ENCODE data around the gene HNRNPDL. TPM values are rescaled to one million over a fixed set of nuclear protein-coding genes. Genes with fewer than 3 reads are reported as not detected.

The HNRNPDL gene
- total RNA-seq, 6 experiments from 2014 or later: 207 to 297 (median 258) TPM

DNA sequence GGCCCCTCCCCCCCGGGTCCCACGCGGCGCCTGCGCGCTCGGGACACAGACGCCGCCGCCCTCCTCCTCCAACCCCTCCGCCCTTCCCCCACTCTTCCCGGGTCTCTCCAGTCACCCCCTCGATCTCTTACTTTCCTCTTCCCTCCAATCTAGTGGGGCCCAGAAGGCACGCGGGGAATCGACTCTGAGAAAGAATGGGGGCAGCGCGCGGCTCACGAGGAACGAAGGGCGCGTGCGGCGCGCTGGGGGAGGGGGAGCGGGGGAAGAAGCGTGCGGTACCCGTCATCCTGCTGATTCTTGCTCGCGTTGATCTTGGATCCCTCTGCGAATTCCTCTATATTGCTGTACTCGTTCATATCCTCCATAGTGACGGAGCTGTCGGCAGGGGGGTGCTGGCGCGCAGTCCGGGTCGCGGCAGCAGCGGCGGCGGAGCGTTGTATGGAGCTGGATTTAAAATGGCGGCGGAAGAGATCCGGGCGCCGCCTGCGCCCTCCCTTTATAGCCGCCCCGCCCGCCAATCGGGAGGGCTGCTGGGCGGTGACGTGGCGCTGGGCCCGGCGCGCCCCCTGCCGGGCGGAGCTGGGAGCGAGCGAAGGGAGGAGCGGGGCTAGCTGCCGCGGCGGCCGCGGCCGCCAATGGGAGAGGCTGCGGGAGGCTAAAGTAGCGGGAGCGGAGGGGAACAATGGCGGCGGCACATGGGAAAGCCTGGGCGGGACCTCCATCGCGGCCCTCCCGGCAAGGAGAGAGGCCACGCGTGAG, 1.1 kb downstream of the HNRNPDL start:
- TF ChIP-seq, protein P1, sequence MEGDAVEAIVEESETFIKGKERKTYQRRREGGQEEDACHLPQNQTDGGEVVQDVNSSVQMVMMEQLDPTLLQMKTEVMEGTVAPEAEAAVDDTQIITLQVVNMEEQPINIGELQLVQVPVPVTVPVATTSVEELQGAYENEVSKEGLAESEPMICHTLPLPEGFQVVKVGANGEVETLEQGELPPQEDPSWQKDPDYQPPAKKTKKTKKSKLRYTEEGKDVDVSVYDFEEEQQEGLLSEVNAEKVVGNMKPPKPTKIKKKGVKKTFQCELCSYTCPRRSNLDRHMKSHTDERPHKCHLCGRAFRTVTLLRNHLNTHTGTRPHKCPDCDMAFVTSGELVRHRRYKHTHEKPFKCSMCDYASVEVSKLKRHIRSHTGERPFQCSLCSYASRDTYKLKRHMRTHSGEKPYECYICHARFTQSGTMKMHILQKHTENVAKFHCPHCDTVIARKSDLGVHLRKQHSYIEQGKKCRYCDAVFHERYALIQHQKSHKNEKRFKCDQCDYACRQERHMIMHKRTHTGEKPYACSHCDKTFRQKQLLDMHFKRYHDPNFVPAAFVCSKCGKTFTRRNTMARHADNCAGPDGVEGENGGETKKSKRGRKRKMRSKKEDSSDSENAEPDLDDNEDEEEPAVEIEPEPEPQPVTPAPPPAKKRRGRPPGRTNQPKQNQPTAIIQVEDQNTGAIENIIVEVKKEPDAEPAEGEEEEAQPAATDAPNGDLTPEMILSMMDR (IDR thresholded peaks at IDR 0.05): peak; percentile 99
- H3K27ac Mint-ChIP-seq: peak overlapping the region; percentile 99
- H3K36me3 Mint-ChIP-seq (ENCODE audit: low read depth): peaks cover 53% of the 10 kb centered on the region

DNA sequence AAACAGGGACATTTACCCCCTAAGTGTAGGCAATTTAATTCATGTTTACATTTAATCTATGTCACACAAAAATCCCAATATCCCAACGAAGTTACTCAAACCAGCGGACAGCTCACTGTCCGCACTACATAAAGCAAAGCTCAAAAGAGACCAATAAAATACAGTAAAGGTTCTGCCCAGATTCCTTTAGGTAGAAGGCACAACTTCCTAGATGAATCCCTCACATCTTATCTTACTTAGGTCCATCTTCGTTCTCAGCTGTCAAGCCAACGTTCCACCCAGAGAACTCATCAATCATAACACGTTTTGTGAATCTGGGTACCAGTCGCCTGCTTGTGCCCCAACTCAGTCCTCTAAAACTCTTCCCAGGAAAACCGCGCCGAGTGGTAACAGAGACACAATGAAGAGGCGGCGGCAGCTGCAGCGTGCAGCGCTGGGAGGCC, 1.7 kb downstream of the HNRNPDL start:
- DNase-seq: no peak
- Mint-ChIP-seq H3K36me3 (ENCODE audit: low read depth) (peaks cover 59% of the 10 kb centered on the region), H3K4me1 (ENCODE audit: low read depth) (peaks cover 61% of the 10 kb centered on the region)

More for the DNA sequence above, 1.1 kb downstream of the HNRNPDL start:
- peaks cover 4% of the 10 kb centered on the region; the same call in 1 of the 2 replicates for H3K9me3 Mint-ChIP-seq
- peak overlapping the region; percentile 95 for H3K4me3 Mint-ChIP-seq
- DNase-seq: peak; percentile 85
- peaks cover 20% of the 10 kb centered on the region for H3K27me3 Mint-ChIP-seq (ENCODE audit: insufficient read depth)
- H3K4me1 Mint-ChIP-seq (ENCODE audit: low read depth): peaks cover 61% of the 10 kb centered on the region

DNA sequence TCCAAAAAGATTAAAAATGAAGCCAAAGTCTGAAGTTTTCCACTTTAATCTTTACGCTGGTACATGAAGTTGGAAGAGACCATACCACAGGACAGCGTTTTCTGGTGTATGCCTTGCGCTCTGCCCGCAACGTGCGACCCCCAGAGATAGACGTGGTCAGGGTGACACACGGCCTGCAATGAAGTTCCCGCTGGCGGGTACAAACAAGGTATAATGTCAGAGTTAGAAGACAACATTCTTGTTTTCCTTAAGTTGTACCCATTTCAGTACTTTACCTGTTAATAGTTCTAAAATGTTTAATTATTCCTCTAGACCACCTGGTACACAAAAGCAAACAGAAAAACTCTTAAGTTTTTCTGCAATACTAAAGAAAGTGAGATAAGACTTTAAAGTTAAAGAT, 4.8 kb downstream of the HNRNPDL start:
- H3K4me1 Mint-ChIP-seq (ENCODE audit: low read depth): peaks cover 49% of the 10 kb centered on the region
- peaks cover 10% of the 10 kb centered on the region for H3K9me3 Mint-ChIP-seq
- peak overlapping the region; percentile 21 for H3K27ac Mint-ChIP-seq
- peaks cover 74% of the 10 kb centered on the region for H3K36me3 Mint-ChIP-seq (ENCODE audit: low read depth)
- no peak for DNase-seq
- TF ChIP-seq, protein P1 (IDR thresholded peaks at IDR 0.05): no peak
- peaks cover 24% of the 10 kb centered on the region for H3K27me3 Mint-ChIP-seq (ENCODE audit: insufficient read depth)
- H3K4me3 Mint-ChIP-seq: peak overlapping the region; percentile 95

More for the DNA sequence above, 1.7 kb downstream of the HNRNPDL start:
- H3K27ac Mint-ChIP-seq: peak overlapping the region; percentile 99
- TF ChIP-seq, protein P1 (IDR thresholded peaks at IDR 0.05): no peak
- peaks cover 20% of the 10 kb centered on the region for H3K27me3 Mint-ChIP-seq (ENCODE audit: insufficient read depth)
- H3K9me3 Mint-ChIP-seq: peaks cover 5% of the 10 kb centered on the region
- H3K4me3 Mint-ChIP-seq: peak overlapping the region; percentile 95

DNA sequence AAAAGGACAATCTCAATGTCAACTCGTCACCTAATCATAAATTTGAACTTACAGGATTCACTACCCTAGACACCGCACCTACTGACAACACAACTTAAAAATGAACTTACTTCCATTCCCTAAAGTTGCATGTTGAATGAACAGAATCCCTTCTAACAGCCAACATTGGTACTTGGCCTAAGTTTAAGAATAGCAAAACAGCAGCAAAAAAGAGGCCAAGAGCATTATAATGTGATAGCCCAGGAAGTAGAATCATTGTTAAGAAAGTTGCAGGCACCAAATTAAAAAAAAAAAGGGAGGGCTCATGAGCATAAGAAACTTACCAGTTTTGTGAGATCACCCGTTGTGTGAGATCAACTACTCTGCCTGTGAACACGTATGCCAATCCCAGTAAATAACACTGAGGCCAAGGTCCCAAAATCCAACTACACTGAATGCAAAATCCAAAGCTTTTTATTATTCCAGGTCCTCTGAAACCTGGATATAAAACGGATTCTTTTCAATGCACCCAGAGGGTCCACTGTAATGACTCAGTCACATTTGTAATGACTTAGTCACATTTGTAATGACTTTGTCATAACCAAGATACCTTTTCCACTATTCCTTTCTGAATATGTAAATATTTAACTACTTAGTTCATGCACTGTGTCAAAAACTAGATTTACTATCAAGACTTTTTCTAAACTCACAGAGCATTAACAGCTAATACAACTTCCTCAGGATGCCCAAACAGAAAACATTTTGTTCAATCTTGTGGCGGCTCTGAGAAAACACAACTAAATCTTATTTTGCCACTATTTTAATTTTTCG, 6.8 kb downstream of the HNRNPDL start:
- peaks cover 14% of the 10 kb centered on the region for H3K27me3 Mint-ChIP-seq (ENCODE audit: insufficient read depth)
- H3K27ac Mint-ChIP-seq: peak overlapping the region; percentile 83
- peaks cover 6% of the 10 kb centered on the region; the same call in 1 of the 2 replicates for H3K9me3 Mint-ChIP-seq
- H3K4me3 Mint-ChIP-seq: peak overlapping the region; percentile 95
- peaks cover 49% of the 10 kb centered on the region for H3K4me1 Mint-ChIP-seq (ENCODE audit: low read depth)
- DNase-seq: peak; percentile 45
- TF ChIP-seq, protein P1 (IDR thresholded peaks at IDR 0.05): no peak
- peaks cover 64% of the 10 kb centered on the region for H3K36me3 Mint-ChIP-seq (ENCODE audit: low read depth)

DNA sequence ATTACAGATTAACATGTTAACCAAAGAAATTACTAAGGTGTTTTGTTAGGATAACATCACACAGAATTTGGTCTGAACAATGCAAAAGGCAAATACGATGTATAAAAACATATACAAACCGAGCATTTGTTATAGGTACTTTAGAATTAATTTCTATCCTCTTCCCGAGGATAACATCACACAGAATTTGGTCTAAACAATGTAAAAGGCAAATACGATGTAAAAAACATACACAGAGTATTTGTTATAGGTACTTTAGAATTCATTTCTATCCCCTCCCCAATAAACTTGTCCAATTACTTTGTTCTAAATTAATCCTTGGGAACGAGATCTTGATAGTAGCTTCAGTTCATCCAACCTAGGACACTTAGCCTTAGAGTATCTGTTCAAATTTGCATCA, 7.6 kb downstream of the HNRNPDL start:
- H3K27me3 Mint-ChIP-seq (ENCODE audit: insufficient read depth): peaks cover 8% of the 10 kb centered on the region
- TF ChIP-seq, protein P1 (IDR thresholded peaks at IDR 0.05): no peak
- H3K9me3 Mint-ChIP-seq: peaks cover 6% of the 10 kb centered on the region; the same call in 1 of the 2 replicates
- peak overlapping the region; percentile 83; the same call in 1 of the 2 replicates for H3K27ac Mint-ChIP-seq
- peaks cover 56% of the 10 kb centered on the region for H3K36me3 Mint-ChIP-seq (ENCODE audit: low read depth)
- no peak overlapping the region for H3K4me3 Mint-ChIP-seq
- no peak for DNase-seq
- H3K4me1 Mint-ChIP-seq (ENCODE audit: low read depth): peaks cover 48% of the 10 kb centered on the region
